Measurements from ENCODE around the gene WNT1. TPM values are rescaled to one million over a fixed set of nuclear protein-coding genes. Genes with fewer than 3 reads are reported as not detected.

Gene WNT1
- total and polyA plus RNA-seq, 10 of the 15 experiments (the other 5 are each of a cell fraction or from before 2014, with no cell fraction given) = not detected

GRCh38 chr12:48969833-48970701, 8.1 kb upstream of the WNT1 start:
- H3K4me1 ChIP-seq (ENCODE audit: control insufficient read depth, insufficient read depth, low read length) = peaks cover 47% of the 10 kb centered on the region
- H3K4me3 ChIP-seq = no peak overlapping the region
- 26% methylated on average over 50 of the region's 77 CpGs for WGBS (ENCODE audit: insufficient coverage, insufficient replicate concordance, low lambda C conversion rate, missing lambda C conversion rate)
- peak overlapping the region; percentile 84 for H3K4me2 ChIP-seq (ENCODE audit: control insufficient read depth, insufficient read depth)
- intact Hi-C loops (cut with micrococcal nuclease; ENCODE audit: unreplicated experiment) (no loop called here), in situ Hi-C loops (cut with MboI) (no loop called here)
- H3K27ac ChIP-seq (ENCODE audit: control insufficient read depth, insufficient read depth) = no peak overlapping the region
- H3K9me3 ChIP-seq (replicated peaks; ENCODE audit: control insufficient read depth, insufficient read depth, low read length) = no peaks in the 10 kb centered on the region
- H2AFZ ChIP-seq (ENCODE audit: control insufficient read depth, low read depth, low read length) = peak overlapping the region; percentile 69
- BruUV-seq (replicated peaks) = no TSS peak
- POLR2A ChIA-PET = interaction anchor here (1.0 to 7.4 kb wide), 2 partner anchors 15 to 18 kb away, joined by 3 to 86 read pairs; partner anchors contain the start of gene ARF3
- H3K36me3 ChIP-seq (ENCODE audit: control insufficient read depth in 2 of 2, insufficient read depth in 2 of 2, low read length in 1 of 2) = no peaks in the 10 kb centered on the region
- no peaks in the 10 kb centered on the region for H4K20me1 ChIP-seq (ENCODE audit: control insufficient read depth, insufficient read depth)
- RAD21 ChIA-PET (ENCODE audit: unreplicated experiment) = interaction anchor here (0.7 to 4.3 kb wide), 8 partner anchors 9 to 140 kb away, joined by 3 to 35 read pairs (median 6); partner anchors contain the start of genes ARF3, DDX23, FKBP11 and LMBR1L
- CTCF ChIA-PET = interaction anchor here (0.6 to 7.1 kb wide), 13 partner anchors 8 to 176 kb away, joined by 3 to 65 read pairs (median 6); partner anchors contain the start of genes FKBP11 and WNT1
- peaks cover 19 to 30% of the 10 kb centered on the region in 2 experiments for H3K27me3 ChIP-seq (replicated peaks in 1 of 2; ENCODE audit: control insufficient read depth in 2 of 2, insufficient read depth in 2 of 2, low read length in 1 of 2)
- SMC1A ChIA-PET (ENCODE audit: uncharacterized antibody, unreplicated experiment) = interaction anchor here (0.6 to 2.2 kb wide), 6 partner anchors 10 to 45 kb away, joined by 3 to 9 read pairs (median 4); partner anchors contain the start of gene FKBP11
- DNase-seq (ENCODE audit: low read depth, low spot score) (no peak), FAIRE-seq (no peak), ATAC-seq (peak; percentile 51)
- no peaks in the 10 kb centered on the region for H3K79me2 ChIP-seq (ENCODE audit: control insufficient read depth, insufficient read depth, low read length)
- no peak overlapping the region for H3K9ac ChIP-seq (ENCODE audit: control insufficient read depth, insufficient read depth, low read length)
- TF ChIP-seq ZNF687 (IDR thresholded peaks at IDR 0.05) = peak; percentile 65; the same call in 1 of the 2 replicates
- TF ChIP-seq CREM (IDR thresholded peaks at IDR 0.05; ENCODE audit: low read depth) = peak; percentile 16; the same call in 1 of the 2 replicates
- no peak for TF ChIP-seq ASH2L (IDR thresholded peaks at IDR 0.05; ENCODE audit: borderline replicate concordance, low read depth)
- no peak for TF ChIP-seq ZNF622 (IDR thresholded peaks at IDR 0.05)
- TF ChIP-seq PKNOX1 (IDR thresholded peaks at IDR 0.05) = no peak
- TF ChIP-seq EGR1 (IDR thresholded peaks at IDR 0.05; ENCODE audit: borderline replicate concordance in 1 of 2, low read depth in 2 of 2, low read length in 2 of 2) = peak in 1 of 2 experiments; percentile 81; a peak in 1 of 3 replicates
- no peak for TF ChIP-seq POLR2AphosphoS2 (IDR thresholded peaks at IDR 0.05; ENCODE audit: low read depth, low read length)
- TF ChIP-seq BACH1 (IDR thresholded peaks at IDR 0.05; ENCODE audit: borderline replicate concordance) = no peak
- peak; percentile 61 for TF ChIP-seq HDAC6 (IDR thresholded peaks at IDR 0.05; ENCODE audit: unreplicated experiment)
- TF ChIP-seq NBN (IDR thresholded peaks at IDR 0.05) = no peak
- no peak for TF ChIP-seq MTA2 (IDR thresholded peaks at IDR 0.05; ENCODE audit: low read depth)
- TF ChIP-seq DPF2 (IDR thresholded peaks at IDR 0.05) = peak; percentile 30; the same call in 1 of the 2 replicates
- TF ChIP-seq ZSCAN29 (IDR thresholded peaks at IDR 0.05) = no peak
- TF ChIP-seq BHLHE40 (IDR thresholded peaks at IDR 0.05; ENCODE audit: borderline replicate concordance in 1 of 2, low read depth in 2 of 2, low read length in 1 of 2) = peak in 1 of 2 experiments; percentile 31; a peak in 1 of 4 replicates

Data from GM12878 (cell line).